Uterus (tissue), 4 donors: ENCODE results near the gene IFTAP. TPM values are rescaled to one million over a fixed set of nuclear protein-coding genes. Genes with fewer than 3 reads are reported as not detected.
"Not testable (repeated sequence)": the region's sequence is repeated elsewhere in the genome, so short reads cannot be mapped to it uniquely, and the experiment has no call there.

ENCODE experiments used
- DNase-seq, 2 donors: peaks; one replicate each; pipeline ENCODE4 v3.0.0-alpha.2; 2019 to 2020
- H3K27ac ChIP-seq, 2 donors: fragments of 200-600 bp; sonication (generic); 1 replicate in 1 of 2; 2 replicates in 1 of 2; pipeline ENCODE4 v1.5.1; 2016 to 2018
- H3K27me3 ChIP-seq, 2 donors: fragments of 200-600 bp; sonication (generic); one replicate each; pipeline ENCODE4 v1.5.1; 2018 to 2019; ENCODE audit warnings: control low read depth in 1 of 2
- H3K36me3 ChIP-seq, 2 donors: fragments of 200-600 bp; sonication (generic); one replicate each; pipeline ENCODE4 v1.5.1; 2019; ENCODE audit warnings: control low read depth in 1 of 2
- H3K4me1 ChIP-seq, 2 donors: fragments of 200-600 bp; sonication (generic); one replicate each; pipeline ENCODE4 v1.5.1; 2018 to 2019; ENCODE audit warnings: control low read depth in 1 of 2
- H3K4me3 ChIP-seq, 2 donors: fragments of 200-600 bp; sonication (generic); 1 replicate in 1 of 2; 2 replicates in 1 of 2; pipeline ENCODE4 v1.5.1; 2018 to 2019; ENCODE audit warnings: mild to moderate bottlenecking in 1 of 2
- H3K9me3 ChIP-seq, 2 donors: fragments of 200-600 bp; sonication (generic); one replicate each; pipeline ENCODE4 v1.5.1; 2019; ENCODE audit warnings: control low read depth in 1 of 2
- CTCF ChIP-seq, 4 experiments: fragments of 200-600 bp in 2 of 4; fragments of 450-650 bp in 2 of 4; sonication (generic) in 2 of 4; IDR thresholded peaks; one replicate each; pipeline ENCODE4 v1.5.1; 2016 to 2019; ENCODE audit warnings: antibody characterized with exemption in 4 of 4, mild to moderate bottlenecking in 2 of 4, moderate library complexity in 1 of 4
- POLR2A ChIP-seq, 2 donors: fragments of 450-650 bp; IDR thresholded peaks; one replicate each; pipeline ENCODE4 v1.6.1; 2016; ENCODE audit warnings: antibody characterized with exemption in 2 of 2, mild to moderate bottlenecking in 1 of 2, moderate library complexity in 1 of 2
- intact Hi-C: fragments of 100-400 bp; cut with DNase I; formaldehyde crosslinking; loops from one replicate; pipeline ENCODE4 v1.15.1; 2023; ENCODE audit warnings: low total_unique reads
- total RNA-seq, 4 donors: library from RNA; depleted of rRNA in 3 of 4; stranded (reverse); fragments of >200 nt in 3 of 4; gene quantifications; one replicate each; pipeline versions ENCODE4 v1.1.0 to v1.2.4, GENCODE V29; 2014 to 2023
- donor health status: DM: yes; HTN: yes; CAD: no.

IFTAP gene
- total RNA-seq: 10 to 100 TPM in 3 of 4 donors, 1 to 10 TPM in 1; 4.1 to 56.1 (median 17.4) TPM

DNA sequence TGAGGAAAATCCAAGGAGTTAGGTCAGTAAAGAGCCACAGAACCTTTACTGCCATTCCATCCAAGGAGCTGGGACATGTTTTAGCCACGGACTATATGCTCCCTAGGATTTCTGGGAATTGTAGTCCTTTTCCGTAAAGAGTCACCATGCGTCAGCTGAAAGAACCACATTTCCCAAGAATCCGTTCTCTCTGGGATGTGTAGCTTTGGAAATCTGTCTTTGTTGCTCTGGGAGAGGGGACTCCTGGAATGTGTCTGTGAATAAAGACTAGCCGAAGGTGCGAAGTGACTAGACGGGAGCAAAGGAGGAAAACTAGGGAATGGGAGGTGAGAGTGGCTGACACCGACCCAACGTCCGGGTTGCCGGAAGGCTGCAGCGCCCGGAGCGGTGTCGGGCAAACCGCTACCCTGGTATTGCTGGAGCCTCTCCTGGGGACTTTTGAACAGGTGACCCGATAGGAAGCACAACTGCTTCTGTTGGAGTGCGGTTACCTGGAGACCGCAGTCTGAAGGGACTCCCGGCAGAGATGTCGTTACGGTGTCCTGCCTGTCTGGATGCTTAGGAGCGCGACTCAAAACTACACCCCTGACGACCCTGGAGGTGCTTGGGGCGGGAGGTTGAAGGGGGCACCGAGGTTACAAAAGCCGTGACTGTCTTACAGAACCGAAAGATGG is at the start of gene IFTAP:
TSS of gene IFTAP (plus strand) at position 187 of the 674 bp plus-strand sequence. CDS start 15,602 bp downstream, outside the sequence.
- no peaks in the 10 kb centered on the region for H3K9me3 ChIP-seq
- peak within 1 kb of the TSS; percentile 59 to 72 for H3K27ac ChIP-seq
- peak; percentile 23 to 64 for DNase-seq
- TF ChIP-seq CTCF (IDR thresholded peaks at IDR 0.05) (peak in 1 of 4 experiments; percentile 23), POLR2A (IDR thresholded peaks at IDR 0.05) (no peak)
- peak within 1 kb of the TSS; percentile 62 to 90 for H3K4me3 ChIP-seq
- intact Hi-C loops: no loop called here
- peaks cover 0 to 6% of the 10 kb centered on the region in 2 donors for H3K27me3 ChIP-seq
- no peaks in the 10 kb centered on the region for H3K4me1 ChIP-seq
- no peaks in the 10 kb centered on the region for H3K36me3 ChIP-seq

DNA sequence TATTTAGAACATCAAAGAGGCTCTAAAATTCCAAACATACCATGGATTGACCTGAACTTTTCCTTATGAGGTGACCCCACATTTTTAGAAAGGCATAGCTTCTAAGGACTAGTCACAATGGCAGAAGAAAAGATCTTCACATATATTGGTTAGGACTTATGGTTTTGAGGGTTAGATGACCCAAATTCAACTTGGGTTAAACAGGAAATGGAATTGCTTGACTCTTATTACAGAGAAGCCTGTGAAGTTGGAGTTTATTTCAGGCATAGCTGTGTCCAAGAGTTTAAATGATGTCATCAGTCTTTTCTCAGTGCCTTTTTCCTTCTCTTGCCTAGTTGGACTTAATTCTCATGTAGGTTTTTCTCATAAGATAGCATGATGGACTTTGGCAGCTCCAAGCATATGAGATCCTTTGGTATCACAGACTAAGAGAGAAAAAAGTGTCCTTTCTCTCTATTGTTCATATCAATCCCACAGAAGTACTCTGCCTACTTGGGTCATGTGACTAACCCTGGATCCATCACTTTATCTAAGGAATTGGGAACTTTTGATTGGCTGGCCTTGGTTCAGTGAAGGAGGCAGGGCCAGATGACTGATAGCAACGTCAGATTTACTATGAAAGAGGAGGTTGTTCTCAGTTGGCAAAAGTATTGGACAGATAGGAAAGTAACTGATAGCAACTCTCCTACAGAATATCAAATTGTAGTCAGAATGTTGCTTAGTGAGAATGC is 43.8 kb upstream of the IFTAP start:
- intact Hi-C loops: no loop called here
- TF ChIP-seq POLR2A (IDR thresholded peaks at IDR 0.05) (no peak), CTCF (IDR thresholded peaks at IDR 0.05) (no peak)
- no peak overlapping the region for H3K4me3 ChIP-seq

GRCh38 chr11:36557390-36557789 is 36.9 kb upstream of the IFTAP start:
- H3K27me3 ChIP-seq, H3K36me3 ChIP-seq, H3K4me3 ChIP-seq, intact Hi-C loops, H3K4me1 ChIP-seq, DNase-seq, H3K9me3 ChIP-seq, H3K27ac ChIP-seq: not testable (repeated sequence)

More for the DNA sequence above, 43.8 kb upstream of the IFTAP start:
- H3K9me3 ChIP-seq: no peaks in the 10 kb centered on the region
- DNase-seq: no peak
- no peak overlapping the region for H3K27ac ChIP-seq
- H3K27me3 ChIP-seq: no peaks in the 10 kb centered on the region
- H3K4me1 ChIP-seq: no peaks in the 10 kb centered on the region
- H3K36me3 ChIP-seq: no peaks in the 10 kb centered on the region

DNA sequence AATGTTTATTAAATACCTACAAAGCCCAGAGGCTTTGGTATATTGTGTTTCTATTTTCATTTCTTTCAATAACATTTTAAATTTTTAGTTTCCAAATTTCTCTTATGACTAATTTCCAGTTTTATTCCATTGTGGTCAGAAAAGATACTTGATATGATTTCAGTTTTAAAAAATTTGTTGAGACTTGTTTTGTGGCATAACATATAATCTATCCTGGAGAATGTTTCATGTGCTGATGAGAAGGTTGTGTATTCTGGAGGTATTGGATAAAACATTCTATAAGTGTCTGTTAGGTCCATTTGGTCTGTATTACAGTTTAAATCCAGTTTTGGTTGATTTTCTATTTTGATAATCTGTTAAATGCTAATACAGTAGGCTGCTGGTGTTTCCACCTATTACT is 36.3 kb upstream of the IFTAP start:
- Histone ChIP-seq H3K4me1 (no peaks in the 10 kb centered on the region), H3K27ac (no peak overlapping the region), H3K4me3 (no peak overlapping the region), H3K36me3 (no peaks in the 10 kb centered on the region), H3K9me3 (no peaks in the 10 kb centered on the region), H3K27me3 (no peaks in the 10 kb centered on the region)
- TF ChIP-seq CTCF (IDR thresholded peaks at IDR 0.05) (no peak), POLR2A (IDR thresholded peaks at IDR 0.05) (no peak)
- intact Hi-C loops: no loop called here
- DNase-seq: no peak

- H3K27ac ChIP-seq: no peak overlapping the region
- no peaks in the 10 kb centered on the region for H3K36me3 ChIP-seq
- no peak for TF ChIP-seq POLR2A (IDR thresholded peaks at IDR 0.05)
- TF ChIP-seq CTCF (IDR thresholded peaks at IDR 0.05): no peak
- H3K4me3 ChIP-seq: no peak overlapping the region
- DNase-seq: no peak
- no peaks in the 10 kb centered on the region for H3K9me3 ChIP-seq
- H3K27me3 ChIP-seq: no peaks in the 10 kb centered on the region
- H3K4me1 ChIP-seq: no peaks in the 10 kb centered on the region
- intact Hi-C loops: no loop called here
Observed at GRCh38 chr11:36558571-36559413, 35.5 kb upstream of the IFTAP start.
